K562 (cell line): ENCODE results near the gene NOD2. TPM values are rescaled to one million over a fixed set of nuclear protein-coding genes. Genes with fewer than 3 reads are reported as not detected.
A peak's percentile ranks its signal among the peaks of the same experiment; 100 is the strongest.

ENCODE experiments used
- CBX5 ChIP-seq: IDR thresholded peaks from 2 replicates; pipeline ENCODE4 v1.6.1; 2014; ENCODE audit warnings: low read depth, borderline replicate concordance
- MEF2D ChIP-seq: conservative IDR thresholded peaks from 2 replicates; pipeline ENCODE4 v1.6.1; 2016; ENCODE audit warnings: low read depth, missing genetic modification characterization, missing compliant biosample characterization
- NR2C1 ChIP-seq, 2 experiments: fragments of 450-650 bp; IDR thresholded peaks; 2 replicates each; pipeline ENCODE4 v1.6.1; 2017; ENCODE audit warnings: mild to moderate bottlenecking in 2 of 2, antibody characterized with exemption in 1 of 2, inconsistent platforms in 1 of 2, missing compliant biosample characterization in 1 of 2, missing genetic modification characterization in 1 of 2
- NR2C2 ChIP-seq, 2 experiments: fragments of 200-800 bp in 1 of 2; sonication (Bioruptor generic) in 1 of 2; sonication (generic) in 1 of 2; formaldehyde crosslinking in 1 of 2; IDR thresholded peaks; 2 replicates each; pipeline versions ENCODE4 v1.6.1 to v1.8.0; 2016 to 2022; ENCODE audit warnings: mild to moderate bottlenecking in 1 of 2, missing compliant biosample characterization in 1 of 2, missing genetic modification characterization in 1 of 2, missing genetic modification reagents in 1 of 2
- PHF21A ChIP-seq: fragments of 450-650 bp; IDR thresholded peaks from 2 replicates; pipeline ENCODE4 v1.6.1; 2017; ENCODE audit warnings: low read depth, borderline replicate concordance
- POLR2AphosphoS5 ChIP-seq: IDR thresholded peaks from 2 replicates; pipeline ENCODE4 v1.6.1; 2011; ENCODE audit warnings: mild to moderate bottlenecking, low read depth, low read length, moderate library complexity; ENCODE audit not compliant: control insufficient read depth, insufficient read depth
- POLR3G ChIP-seq: IDR thresholded peaks from 2 replicates; pipeline ENCODE4 v1.6.1; 2011; ENCODE audit not compliant: insufficient read length, insufficient replicate concordance; ENCODE audit errors: extremely low read depth
- PREB ChIP-seq: sonication (generic); formaldehyde crosslinking; IDR thresholded peaks from 2 replicates; pipeline ENCODE4 v1.8.1; 2023; ENCODE audit warnings: mild to moderate bottlenecking, missing genetic modification reagents
- RCOR1 ChIP-seq, 2 experiments: IDR thresholded peaks; 2 replicates each; pipeline ENCODE4 v1.6.1; 2012; ENCODE audit warnings: low read depth in 2 of 2, low read length in 2 of 2, borderline replicate concordance in 1 of 2, improper control_type of control experiment in 1 of 2
- SAFB ChIP-seq: fragments of 200-400 bp; formaldehyde crosslinking; IDR thresholded peaks from 2 replicates; pipeline ENCODE4 v1.6.1; 2017; ENCODE audit warnings: low read depth, low read length, borderline replicate concordance
- STAT6 ChIP-seq: sonication (generic); formaldehyde crosslinking; IDR thresholded peaks from 2 replicates; pipeline ENCODE4 v1.8.1; 2023; ENCODE audit warnings: mild to moderate bottlenecking, missing genetic modification reagents
- U2AF1 ChIP-seq: fragments of 200-400 bp; formaldehyde crosslinking; optimal IDR thresholded peaks from 2 replicates; pipeline ENCODE3; 2017; ENCODE audit warnings: mild to moderate bottlenecking, low read depth, low read length, moderate library complexity
- ZKSCAN8 ChIP-seq: fragments of 200-800 bp; sonication (Bioruptor generic); IDR thresholded peaks from 2 replicates; pipeline ENCODE4 v1.6.1; 2016; ENCODE audit warnings: missing genetic modification characterization, missing compliant biosample characterization
- ZNF165 ChIP-seq: fragments of 250-450 bp; sonication (Bioruptor Pico); IDR thresholded peaks from 2 replicates; pipeline ENCODE4 v1.4.0; 2020; ENCODE audit warnings: borderline replicate concordance
- ZNF23 ChIP-seq: fragments of 250-450 bp; sonication (Bioruptor Pico); IDR thresholded peaks from 2 replicates; pipeline ENCODE4 v1.4.0; 2020; ENCODE audit warnings: mild to moderate bottlenecking
- ZNF24 ChIP-seq: fragments of 450-650 bp; IDR thresholded peaks from 2 replicates; pipeline ENCODE4 v1.6.1; 2016
- ZNF277 ChIP-seq: fragments of 250-450 bp; sonication (Bioruptor Pico); IDR thresholded peaks from 2 replicates; pipeline ENCODE4 v1.8.0; 2022; ENCODE audit warnings: inconsistent platforms, mild to moderate bottlenecking, moderate library complexity, borderline replicate concordance
- ZNF354B ChIP-seq: fragments of 250-450 bp; sonication (Bioruptor Pico); IDR thresholded peaks from 2 replicates; pipeline ENCODE4 v1.4.0; 2020
- ZNF696 ChIP-seq: fragments of 250-450 bp; sonication (Bioruptor Pico); conservative IDR thresholded peaks from 2 replicates; pipeline ENCODE4 v1.4.0; 2020; ENCODE audit warnings: mild to moderate bottlenecking, moderate library complexity
- polyA plus RNA-seq, 8 experiments: library from polyadenylated mRNA; depleted of rRNA in 4 of 8; stranded (reverse) in 5 of 8; unstranded in 3 of 8; fragments of >200 nt; fragmentation: Nextera tagmentation in 2 of 8; fragmentation: Illumina TruSeq in 1 of 8; extraction: Ambion mirVana in 2 of 8; extraction: Trizol in 1 of 8; gene quantifications; 2 replicates each; pipeline versions ENCODE4 v1.2.1 to v1.2.3, GENCODE V29; 2011 to 2014; ENCODE audit warnings: inconsistent platforms in 1 of 8, missing spikeins in 1 of 8
- total RNA-seq, 7 experiments: library from RNA; depleted of rRNA in 6 of 7; stranded (reverse); fragments of >200 nt in 6 of 7; fragmentation: Illumina TruSeq in 2 of 7; extraction: Trizol in 2 of 7; gene quantifications; 2 replicates each; pipeline versions ENCODE4 v1.2.1 to v1.2.3, GENCODE V29; 2011 to 2021; ENCODE audit warnings: low replicate concordance in 1 of 7
- TF ChIP-seq, protein P1 (sequence below), 2 experiments: IDR thresholded peaks; 2 replicates each; pipeline ENCODE4 v1.6.1; 2011; ENCODE audit warnings: borderline replicate concordance in 1 of 2, control low read depth in 1 of 2, low read depth in 1 of 2, low read length in 1 of 2, mild to moderate bottlenecking in 1 of 2, mixed read lengths in 1 of 2, moderate library complexity in 1 of 2; ENCODE audit not compliant: insufficient read depth in 1 of 2, insufficient read length in 1 of 2, poor library complexity in 1 of 2, severe bottlenecking in 1 of 2; ENCODE audit errors: extremely low read depth in 1 of 2

NOD2 gene
- total and polyA plus RNA-seq, 9 of the 15 experiments (the other 6 are each of a cell fraction or from before 2014, with no cell fraction given), result 0.04 TPM; not detected in 8

DNA sequence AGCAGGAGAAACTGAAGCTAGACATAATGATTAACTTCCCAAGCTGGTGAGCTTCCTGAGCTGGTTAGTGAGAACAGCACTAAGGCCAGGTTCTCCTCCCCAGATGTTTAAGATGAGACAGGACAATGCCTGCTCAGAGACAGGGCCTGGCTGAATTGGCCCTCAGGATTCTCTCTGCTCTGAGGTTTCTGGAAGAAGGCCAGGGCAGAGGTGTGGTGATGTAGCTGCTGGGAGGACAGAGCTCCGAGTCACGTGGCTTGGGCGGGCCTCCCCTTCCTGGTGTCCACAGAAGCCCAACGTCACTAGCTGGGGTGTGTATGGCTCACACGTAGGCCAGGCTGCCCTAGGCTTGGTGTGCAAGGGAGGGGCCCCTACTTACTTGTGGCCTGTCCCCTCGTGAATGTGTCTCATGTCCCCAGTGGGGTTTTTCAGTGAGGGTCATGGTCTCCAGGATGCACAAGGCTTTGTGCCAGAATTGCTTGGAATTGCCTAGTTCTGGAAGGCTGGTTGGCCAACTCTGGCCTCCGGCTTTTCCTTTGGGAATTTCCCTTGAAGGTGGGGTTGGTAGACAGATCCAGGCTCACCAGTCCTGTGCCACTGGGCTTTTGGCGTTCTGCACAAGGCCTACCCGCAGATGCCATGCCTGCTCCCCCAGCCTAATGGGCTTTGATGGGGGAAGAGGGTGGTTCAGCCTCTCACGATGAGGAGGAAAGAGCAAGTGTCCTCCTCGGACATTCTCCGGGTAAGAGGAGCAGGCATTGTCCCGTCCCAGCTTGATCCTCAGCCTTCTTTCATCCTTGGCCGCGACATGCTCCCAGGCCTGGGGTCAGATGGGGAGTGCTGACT lies 3.4 kb downstream of the NOD2 start (continued):
- TF ChIP-seq ZNF277 (CRISPR knock-in tag) (no peak), PREB (CRISPR knock-in tag) (no peak), NR2C1 (IDR thresholded peaks at IDR 0.05) (no peak), NR2C1 (tag; IDR thresholded peaks at IDR 0.05) (no peak), SAFB (no peak), ZNF165 (CRISPR knock-in tag) (no peak), PHF21A (no peak), RCOR1 (IDR thresholded peaks at IDR 0.05; ENCODE audit: borderline replicate concordance in 1 of 2, low read depth in 2 of 2, low read length in 2 of 2) (0 out of 4 replicates have a peak, but pooled peaks of 1 of the 2 experiments have one; percentile 33), ZKSCAN8 (CRISPR knock-in tag) (no peak), ZNF696 (CRISPR knock-in tag) (no peak), ZNF24 (no peak), MEF2D (tag) (no peak), U2AF1 (no peak), CBX5 (no peak), STAT6 (CRISPR knock-in tag) (no peak), ZNF354B (CRISPR knock-in tag) (no peak), ZNF23 (no peak), POLR2AphosphoS5 (no peak), POLR3G (no peak), NR2C2 (CRISPR knock-in tag; IDR thresholded peaks at IDR 0.05) (no peak), NR2C2 (tag; IDR thresholded peaks at IDR 0.05) (peak; percentile 32; the same call in 1 of the 2 replicates)
- TF ChIP-seq, protein P1, sequence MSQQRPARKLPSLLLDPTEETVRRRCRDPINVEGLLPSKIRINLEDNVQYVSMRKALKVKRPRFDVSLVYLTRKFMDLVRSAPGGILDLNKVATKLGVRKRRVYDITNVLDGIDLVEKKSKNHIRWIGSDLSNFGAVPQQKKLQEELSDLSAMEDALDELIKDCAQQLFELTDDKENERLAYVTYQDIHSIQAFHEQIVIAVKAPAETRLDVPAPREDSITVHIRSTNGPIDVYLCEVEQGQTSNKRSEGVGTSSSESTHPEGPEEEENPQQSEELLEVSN (IDR thresholded peaks at IDR 0.05; ENCODE audit: borderline replicate concordance in 1 of 2, extremely low read depth in 1 of 2, insufficient read depth in 1 of 2, insufficient read length in 1 of 2, low read depth in 1 of 2, low read length in 1 of 2, poor library complexity in 1 of 2, severe bottlenecking in 1 of 2), result no peak
